Activated CD4-positive, CD25-positive, alpha-beta regulatory T cell (primary cell): ENCODE data around the gene SPEM1.

Experiments
- DNase-seq, 4 experiments: peaks; one replicate each; lab custom pipeline; 2025; lab: John Stamatoyannopoulos, UW

SPEM1 gene

GRCh38 chr17:7421186-7421585 is 1.1 kb downstream of the SPEM1 start:
- DNase-seq: no peak

- no peak for DNase-seq
Observed at GRCh38 chr17:7423679-7424078, 3.6 kb downstream of the SPEM1 start.

- no peak for DNase-seq
Observed at GRCh38 chr17:7425316-7425715, 5.2 kb downstream of the SPEM1 start, which contains the start of gene SPEM2. Gene SPEM2 (plus strand): TSS chr17:7425616. CDS start chr17:7425689, 73 bp downstream.

GRCh38 chr17:7425756-7426155 is 5.6 kb downstream of the SPEM1 start:
- DNase-seq: no peak

GRCh38 chr17:7426203-7426863 is 6.2 kb downstream of the SPEM1 start:
- no peak for DNase-seq

- no peak for DNase-seq
Observed at GRCh38 chr17:7426896-7427489, 6.9 kb downstream of the SPEM1 start.

GRCh38 chr17:7427549-7427948 is 7.4 kb downstream of the SPEM1 start:
- no peak for DNase-seq

- DNase-seq: no peak
Observed at GRCh38 chr17:7428557-7428956, 8.4 kb downstream of the SPEM1 start, which contains the start of gene SPEM3. Gene SPEM3 (plus strand): TSS chr17:7428857. CDS start chr17:7428903, 46 bp downstream.

GRCh38 chr17:7429722-7430121 is 9.6 kb downstream of the SPEM1 start:
- no peak for DNase-seq

GRCh38 chr17:7431231-7431630 is 11.1 kb downstream of the SPEM1 start:
- DNase-seq: no peak

GRCh38 chr17:7432296-7432695 is 12.2 kb downstream of the SPEM1 start:
- DNase-seq: no peak

- peak in 2 of 4 experiments; percentile 35 to 51 for DNase-seq
Observed at GRCh38 chr17:7435676-7436555, 15.8 kb downstream of the SPEM1 start.

GRCh38 chr17:7436556-7437368 is 16.6 kb downstream of the SPEM1 start:
- peak; percentile 48 to 76 (median 68) for DNase-seq

- no peak for DNase-seq
Observed at GRCh38 chr17:7437369-7437863, 17.3 kb downstream of the SPEM1 start.

- DNase-seq: peak in 1 of 4 experiments; percentile 19
Observed at GRCh38 chr17:7437950-7438614, 18.0 kb downstream of the SPEM1 start.

GRCh38 chr17:7438656-7439460 is 18.7 kb downstream of the SPEM1 start:
- DNase-seq: no peak

GRCh38 chr17:7439462-7440112 is 19.5 kb downstream of the SPEM1 start, which contains the start of gene FGF11:
Gene FGF11 (plus strand): TSS chr17:7439512. CDS start chr17:7439621, 109 bp downstream.
- DNase-seq: no peak

- DNase-seq: no peak
Observed at GRCh38 chr17:7440113-7440833, 20.1 kb downstream of the SPEM1 start.

GRCh38 chr17:7440834-7441195 is 20.7 kb downstream of the SPEM1 start:
- no peak for DNase-seq
